HL-60/S4 (cell line): Measurements from ENCODE around the gene SGCE.

Source experiments
- in situ Hi-C: fragments of 300-500 bp; cut with MboI; formaldehyde crosslinking; loops from 2 replicates; pipeline ENCODE4 v1.14.3; 2022; ENCODE audit warnings: low sequenced_read_pairs

The SGCE gene

DNA sequence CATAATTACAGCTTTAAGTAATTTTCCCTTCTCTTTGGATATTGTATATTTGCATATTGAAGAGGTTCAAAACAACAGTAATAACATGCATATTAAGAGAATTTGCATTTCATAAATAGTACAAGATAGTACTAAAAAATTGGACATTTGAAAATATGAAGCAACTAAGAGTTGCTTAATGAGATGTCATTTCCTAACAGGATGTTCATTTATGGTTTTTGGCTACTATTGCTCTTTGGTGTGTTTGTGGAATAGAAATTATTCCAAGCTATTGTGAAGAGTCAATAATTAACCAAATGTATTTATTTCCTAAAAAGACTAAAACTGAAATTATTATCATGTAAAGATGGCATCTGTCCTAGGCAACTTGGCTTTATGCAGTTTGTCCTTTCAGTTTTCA, 4.1 kb upstream of the SGCE start:
- in situ Hi-C loops, result no loop called here

DNA sequence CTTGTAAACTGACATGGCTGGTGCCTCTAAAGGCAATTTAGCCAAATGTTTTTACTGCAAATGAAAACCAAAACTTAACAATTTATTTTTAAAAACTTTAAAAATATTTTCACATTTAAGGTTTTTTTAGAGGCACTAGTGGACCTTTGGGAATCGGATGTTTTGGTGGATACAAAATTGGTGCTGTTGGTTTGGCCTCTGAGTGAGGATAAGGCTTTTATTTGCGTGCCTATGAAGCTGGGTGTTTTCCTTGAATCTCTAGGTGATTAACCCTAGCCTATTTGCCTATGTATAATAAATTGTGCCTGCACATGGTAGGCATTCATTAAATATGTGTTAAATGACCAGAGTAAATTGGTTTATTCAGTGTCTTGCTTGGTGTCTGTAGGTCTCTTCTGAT, 2.9 kb upstream of the SGCE start:
- in situ Hi-C loops, result no loop called here

DNA sequence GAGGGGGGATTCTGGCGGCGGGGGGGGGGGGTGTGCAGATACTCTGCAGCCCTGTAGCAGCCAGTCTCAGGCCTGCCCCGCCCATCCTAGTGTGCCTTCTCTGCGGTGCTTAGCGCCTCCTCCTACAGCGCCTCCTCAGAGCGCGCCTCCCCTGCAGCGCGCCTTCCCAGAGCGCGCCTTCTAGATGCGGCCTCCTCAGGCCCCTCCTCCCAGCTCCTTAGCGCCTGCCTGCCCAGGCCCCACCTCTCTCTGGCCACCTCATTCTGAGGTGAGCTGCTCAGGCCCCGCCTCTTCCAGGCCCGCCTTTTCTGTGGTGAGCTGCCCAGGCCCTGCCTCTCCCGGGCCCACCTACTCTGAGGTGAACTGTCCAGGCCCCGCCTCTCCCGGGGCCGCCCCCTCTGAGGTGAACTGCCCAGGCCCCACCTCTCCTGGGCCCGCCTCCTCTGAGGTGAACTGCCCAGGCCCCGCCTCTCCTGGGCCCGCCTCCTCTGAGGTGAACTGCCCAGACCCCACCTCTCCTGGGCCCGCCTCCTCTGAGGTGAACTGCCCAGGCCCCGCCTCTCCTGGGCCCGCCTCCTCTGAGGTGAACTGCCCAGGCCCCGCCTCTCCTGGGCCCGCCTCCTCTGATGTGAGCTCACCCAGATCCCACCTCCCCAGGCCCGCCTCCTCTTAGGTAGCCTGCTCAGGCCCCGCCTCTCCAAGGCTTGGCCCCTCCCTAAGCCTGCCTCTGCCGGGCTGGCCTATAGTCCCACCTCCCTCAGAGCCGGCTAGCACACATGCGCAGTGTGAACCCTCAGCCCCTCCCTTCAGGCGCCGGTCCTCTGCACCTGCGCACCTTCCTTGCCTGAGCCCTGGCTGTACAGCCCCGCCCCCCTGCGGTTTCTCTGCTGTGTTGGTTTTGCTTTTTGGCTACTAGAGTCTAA, 2.1 kb upstream of the SGCE start:
- in situ Hi-C loops, result no loop called here

DNA sequence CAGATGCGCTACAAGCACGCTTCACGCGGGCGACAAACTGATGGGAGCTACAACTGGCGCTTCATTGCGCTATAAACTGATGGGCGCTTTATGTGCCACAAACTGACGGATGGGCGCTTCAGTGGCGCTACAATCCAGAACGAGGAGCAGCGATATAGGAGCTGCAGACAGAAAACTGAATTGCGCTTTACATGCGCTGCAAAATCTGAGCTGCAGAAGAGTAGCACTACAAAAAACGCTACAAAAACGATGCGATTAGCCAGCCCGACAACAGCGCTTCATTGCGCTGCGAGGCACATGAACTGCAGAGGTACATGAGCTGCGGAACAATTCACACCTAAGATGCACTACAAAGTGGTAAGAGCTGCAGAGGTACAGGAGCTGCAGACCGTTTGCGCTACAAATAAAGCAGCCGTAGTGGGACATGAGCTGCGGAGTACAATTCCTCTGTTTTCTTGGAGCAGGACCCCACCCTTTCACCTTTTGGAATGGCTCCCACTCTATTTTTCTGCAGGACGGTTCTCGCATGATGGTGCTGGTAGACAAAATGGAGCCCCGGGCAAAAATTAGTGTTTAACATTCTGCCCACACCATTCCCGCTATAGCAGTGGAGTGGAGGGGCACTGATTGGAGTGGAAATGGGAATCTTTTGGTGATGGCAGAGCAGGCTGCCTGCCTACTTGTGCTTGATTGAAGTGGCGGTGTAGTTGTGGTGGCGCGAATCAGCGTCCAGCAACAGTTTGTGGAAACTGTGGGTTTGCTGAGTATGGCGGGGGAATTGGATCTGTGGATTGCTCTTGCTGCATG, 1.2 kb upstream of the SGCE start:
- in situ Hi-C loops, result no loop called here

DNA sequence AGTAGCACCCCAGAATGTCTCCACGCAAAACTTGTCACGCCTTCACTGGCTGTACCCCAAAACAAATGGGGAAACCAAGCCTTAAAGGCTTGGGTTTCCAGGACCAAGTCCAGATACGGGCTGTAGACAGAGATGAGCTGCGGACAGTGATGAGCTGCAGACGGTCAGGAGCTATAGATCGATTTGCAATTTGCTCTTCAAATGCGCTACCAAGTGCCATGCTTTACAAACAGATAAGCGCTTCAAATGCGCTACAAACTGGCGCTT, 658 bp upstream of the SGCE start:
- in situ Hi-C loops, result no loop called here

DNA sequence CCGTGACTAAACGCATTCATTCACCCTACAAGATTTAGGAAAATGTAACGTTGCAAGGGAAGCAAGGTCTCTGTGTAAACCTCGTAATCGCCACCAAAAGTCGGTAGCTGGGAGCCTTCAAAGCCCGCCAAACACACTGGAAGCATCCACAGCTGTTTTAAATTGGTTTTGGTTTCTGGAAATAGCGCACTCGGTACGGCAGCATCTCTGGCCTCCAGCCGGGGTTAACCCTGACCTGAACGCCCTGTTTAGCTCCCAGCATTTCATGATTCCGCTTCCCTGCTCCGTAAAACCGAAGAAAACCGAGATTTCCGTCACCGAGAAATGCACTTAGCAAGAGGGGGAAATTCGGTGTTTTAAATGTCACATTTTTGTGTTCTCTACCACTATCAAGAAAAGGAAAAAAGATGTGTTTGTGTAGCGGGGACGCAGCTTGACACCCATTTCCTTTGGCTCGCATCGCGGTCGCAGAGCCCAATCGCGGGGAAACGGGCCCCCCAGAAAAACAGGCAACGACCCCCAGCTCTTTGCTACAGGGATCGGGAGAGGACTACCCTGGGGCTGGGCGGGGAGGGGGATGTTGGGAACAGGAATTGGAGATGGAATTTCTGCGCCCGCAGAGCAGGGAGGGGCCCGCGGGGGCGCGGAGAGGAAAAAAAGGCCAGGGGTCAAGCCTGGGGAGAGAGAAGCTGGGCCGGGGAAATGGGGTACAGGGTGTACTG, 646 bp downstream of the SGCE start:
- in situ Hi-C loops, result no loop called here

DNA sequence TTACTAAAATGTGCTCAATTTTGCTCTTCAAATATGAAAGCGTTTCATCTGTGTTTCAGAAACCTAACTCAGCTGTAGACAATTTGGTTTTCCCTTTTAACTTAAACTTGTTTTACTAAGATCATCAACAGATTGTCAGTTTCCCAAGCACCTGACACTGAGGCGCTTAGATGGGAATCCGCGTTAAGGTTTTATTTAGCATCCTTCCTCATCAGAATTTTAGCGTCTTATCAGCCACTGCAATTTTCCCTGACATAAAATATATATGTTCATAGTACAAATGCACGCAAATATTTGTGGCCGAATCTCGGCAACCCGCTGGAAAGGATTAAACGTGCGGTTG, 1.2 kb downstream of the SGCE start:
- in situ Hi-C loops, result no loop called here

DNA sequence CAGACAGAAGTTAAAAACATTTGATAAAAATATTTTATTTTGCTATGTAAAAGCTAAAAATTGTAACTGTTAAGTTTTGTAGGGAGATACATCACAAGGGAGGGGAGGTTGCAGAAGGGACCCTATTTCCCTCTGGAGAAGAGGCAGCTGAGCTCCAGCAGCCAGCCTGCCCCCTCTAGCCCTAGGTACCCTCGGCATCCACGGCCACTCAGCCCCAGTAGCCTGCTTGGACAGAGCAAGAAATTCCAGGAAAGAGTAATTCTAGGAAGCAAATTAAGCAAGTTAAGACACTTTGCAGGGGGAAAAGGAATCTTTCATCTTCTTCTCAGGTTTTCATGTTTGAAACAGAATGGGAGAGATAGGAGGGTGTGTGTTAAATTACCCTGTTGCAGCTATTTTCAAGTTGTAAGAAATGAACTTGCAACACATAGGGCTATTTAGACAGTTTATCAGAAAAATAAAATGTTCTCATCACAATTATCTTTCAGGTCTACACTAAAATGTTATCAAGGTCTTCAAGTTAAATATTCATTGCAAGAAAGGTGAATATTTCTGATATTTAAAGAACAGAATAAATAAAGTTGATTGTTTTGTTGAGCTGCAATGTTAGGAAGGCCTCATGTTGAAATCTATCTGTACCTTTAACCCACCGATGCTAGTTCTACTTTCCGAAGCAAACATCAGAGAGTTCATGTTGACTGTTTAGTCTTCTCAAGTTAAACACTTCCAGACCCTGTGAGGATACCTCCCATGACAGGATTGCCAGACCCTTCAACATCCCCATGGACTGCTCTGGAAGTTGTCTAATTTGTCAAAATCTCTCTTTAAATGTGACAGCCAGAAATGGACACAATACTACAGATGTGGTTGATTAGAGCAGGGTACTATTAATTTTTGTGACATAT, 5.5 kb downstream of the SGCE start:
- in situ Hi-C loops, result no loop called here

DNA sequence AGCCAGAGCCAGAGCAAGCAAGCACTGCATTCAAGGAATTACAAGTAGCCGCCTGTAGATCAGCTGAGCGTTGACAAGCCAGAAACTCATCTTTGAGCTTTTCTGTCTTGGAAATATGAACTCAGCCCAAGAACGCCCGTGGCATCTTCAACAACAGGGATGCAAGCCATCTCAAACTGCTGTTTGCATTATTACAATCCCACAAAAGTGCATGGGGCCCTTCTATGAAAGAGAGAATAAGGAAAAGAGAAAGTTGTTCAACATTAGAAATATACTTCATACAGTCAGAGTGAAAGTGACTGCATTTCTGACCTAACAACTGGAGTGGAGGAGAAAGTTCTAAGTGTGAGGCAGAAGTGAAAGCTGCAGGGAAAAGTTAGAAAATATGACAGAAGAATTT, 6.5 kb downstream of the SGCE start:
- in situ Hi-C loops, result no loop called here

DNA sequence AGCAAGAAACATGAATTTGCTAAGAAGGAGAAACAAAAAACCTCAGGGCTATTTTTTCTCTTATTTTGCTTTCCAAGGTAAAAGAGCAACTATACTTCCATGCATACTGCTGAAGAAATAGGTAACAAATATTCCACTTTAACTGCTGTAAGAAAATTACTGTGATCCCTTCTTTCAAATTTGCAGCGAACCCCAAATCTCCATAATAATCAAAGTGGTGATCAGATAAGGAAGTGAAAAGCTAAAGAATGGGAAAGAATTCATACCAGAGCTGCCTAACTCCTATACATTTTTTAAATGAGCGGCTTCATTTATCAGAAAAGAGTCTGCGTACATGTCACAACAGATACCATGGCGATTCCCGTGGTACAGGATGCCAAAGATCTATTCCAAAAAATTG, 7.2 kb downstream of the SGCE start:
- in situ Hi-C loops, result no loop called here

DNA sequence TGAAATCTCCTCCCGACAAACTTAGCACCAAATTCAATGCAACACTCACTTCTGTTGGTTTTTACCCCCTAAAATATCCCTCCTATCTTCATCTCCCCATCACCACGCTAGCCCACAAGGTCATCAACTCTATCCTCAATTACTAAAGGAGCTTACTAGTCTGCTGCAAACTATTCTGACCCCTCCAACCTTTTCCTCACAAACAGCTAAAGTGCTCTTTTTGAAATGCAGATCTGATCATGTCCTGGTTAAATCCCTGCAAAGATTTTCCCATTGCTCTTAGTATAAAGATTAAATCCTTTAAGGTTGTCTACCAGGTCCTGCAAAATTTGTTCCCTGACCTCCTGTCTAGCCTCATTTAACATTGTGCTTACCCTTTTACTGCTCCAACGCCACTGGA, 8.6 kb downstream of the SGCE start:
- in situ Hi-C loops, result no loop called here

DNA sequence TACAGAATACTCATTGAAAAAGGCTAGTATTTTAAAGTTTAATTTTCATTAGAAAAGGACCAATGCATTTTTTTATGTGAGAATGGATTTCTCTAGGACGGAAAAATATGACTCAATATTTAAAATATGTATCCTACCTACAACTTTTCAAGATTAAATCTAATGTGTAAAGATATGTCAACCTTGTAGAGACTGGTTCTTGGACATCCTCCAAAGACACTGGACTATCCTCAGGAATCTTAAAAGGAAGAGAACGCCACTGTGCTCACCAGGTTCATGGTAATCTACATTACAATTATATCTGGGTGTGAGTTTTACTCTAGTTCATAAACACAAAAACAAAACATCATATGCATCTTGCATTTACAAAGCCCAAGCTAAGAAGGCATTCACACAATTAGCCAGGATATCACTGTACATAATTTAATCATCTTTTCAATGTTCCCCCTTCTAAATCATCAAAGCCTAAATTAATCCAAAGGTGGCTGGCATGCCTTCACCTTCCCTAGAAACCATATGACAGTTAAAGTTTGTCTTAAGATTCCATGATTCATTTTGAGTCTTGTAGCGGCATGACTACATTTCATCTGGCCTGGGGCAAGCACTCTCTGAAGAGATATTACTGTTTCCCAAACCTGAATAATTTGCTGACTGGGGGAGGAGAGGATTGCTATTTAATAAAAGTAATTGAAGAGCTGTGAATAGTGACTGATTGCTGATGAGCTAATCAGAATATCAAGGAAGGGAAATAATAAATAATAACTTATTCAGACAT, 12.0 kb downstream of the SGCE start:
- in situ Hi-C loops, result no loop called here

DNA sequence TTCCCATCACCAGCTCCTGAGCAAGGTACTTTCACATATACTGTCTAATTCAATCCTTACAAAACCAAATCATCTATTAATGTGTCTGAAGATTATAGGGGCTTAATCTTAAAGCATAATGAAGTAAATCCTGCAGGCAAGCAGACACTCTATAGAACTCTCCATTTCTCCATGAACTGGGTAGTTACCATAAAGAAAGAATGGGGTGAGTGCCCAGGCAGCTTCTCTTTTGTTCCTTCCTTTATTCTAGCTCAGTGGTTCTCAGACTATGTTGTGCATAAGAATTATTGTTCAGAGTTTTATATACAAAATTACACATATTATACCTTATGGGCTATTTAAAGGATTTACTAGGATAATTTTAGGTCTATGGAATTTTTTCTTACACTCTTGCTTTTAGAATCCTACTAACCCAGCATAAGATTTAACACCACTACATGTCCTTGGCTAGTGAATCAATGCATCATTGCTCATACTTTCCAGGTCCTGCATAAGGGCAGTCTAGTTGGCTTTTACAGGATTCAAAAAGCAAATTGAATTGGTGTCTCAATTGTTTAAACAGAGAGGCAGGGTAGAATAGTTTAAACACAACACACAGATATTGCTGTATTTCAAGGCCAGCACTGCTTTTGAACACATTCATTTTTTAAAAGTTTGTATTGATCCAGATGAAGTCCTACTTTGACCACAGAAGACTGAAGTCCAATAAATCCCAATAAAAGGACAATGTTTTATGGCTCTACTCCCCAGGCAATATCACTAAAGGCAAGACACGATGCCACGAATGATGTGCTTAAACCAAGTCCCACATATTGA, 12.9 kb downstream of the SGCE start:
- in situ Hi-C loops, result no loop called here

DNA sequence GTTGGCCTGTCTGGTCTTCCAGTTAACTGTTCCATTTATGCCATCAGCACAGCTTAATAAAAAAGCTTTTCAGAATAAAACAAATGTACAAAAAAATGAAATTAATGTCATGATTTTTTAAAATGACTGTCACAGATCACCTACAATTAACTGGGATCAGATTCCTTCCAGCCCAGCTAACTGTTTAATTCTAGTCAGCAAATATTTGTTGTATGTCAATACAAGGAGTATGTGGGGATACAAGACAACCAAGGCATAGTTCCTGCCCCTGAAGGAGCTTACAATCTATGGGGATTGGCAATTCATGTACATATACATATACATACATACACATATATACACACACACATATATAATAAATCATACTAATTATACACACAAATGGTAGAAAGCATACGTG, 16.5 kb downstream of the SGCE start:
- in situ Hi-C loops, result no loop called here

DNA sequence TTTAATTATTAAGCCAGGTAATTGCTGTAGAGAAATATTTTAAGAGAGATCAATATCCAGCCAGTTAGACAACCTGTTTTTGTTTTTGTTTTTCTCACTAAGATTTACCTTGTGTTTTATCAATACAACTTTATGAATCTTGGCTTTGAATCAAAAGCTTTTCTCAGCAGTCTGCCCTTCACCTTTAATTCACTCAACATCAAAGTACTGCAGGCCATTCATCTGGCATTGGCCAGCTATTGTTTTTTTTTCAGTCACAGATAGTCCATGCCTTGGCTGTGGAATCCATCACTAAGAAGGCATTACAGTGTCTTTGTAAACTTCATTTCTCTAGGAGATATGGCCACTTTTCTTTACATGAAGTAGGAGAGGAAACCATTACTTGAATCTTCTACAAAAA, 20.2 kb downstream of the SGCE start:
- in situ Hi-C loops, result no loop called here

DNA sequence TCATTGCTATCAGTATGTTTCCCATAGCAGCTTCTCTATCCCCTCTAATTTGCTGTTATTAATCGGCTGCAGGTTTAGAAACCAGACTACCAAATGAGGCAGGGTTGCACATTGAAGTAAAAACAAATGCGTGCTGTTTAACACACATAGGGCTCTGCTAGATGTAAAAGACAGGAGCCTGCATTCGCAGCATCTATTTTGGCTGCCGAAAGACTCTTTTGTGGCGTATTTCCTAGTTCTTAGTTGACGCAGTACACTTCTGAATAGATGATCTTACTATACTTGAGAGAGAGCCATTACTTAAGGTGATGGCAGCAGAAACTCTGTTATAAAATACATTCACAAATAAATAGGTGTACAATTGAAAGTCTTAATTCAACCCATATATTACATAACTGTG, 21.4 kb downstream of the SGCE start:
- in situ Hi-C loops, result no loop called here

DNA sequence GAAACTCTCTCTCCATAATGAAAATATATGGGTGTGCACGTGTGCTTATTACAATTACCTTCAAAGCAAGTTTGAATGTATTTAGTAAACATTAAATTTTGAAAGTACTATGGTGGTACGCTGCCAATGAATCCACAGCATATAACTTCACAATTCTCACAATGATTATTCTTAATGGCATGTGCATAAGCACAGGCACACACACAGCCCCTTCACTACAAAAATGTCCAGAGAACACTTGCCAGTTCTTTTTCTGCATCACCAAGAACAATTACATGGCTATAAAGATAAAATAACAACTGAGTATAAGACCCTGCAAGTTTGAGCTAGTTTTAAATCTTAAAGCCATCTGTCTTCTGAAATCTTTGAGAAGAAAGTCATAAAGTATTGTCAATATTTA, 22.2 kb downstream of the SGCE start:
- in situ Hi-C loops, result no loop called here

DNA sequence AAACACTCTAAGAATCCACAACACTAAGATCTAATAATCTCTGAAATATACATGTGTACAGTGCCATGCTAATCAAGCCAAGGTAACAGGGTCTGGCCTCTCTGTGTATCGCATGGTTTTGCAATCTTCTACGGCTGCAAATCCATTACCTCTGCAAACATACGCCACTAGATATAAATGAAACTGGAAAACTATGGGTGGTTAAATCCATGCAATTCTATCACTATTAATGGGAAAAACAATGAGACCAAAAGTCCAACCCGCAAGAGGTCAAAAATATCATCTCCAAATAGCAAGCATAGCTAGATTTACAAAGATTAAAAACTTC, 23.0 kb downstream of the SGCE start:
- in situ Hi-C loops, result no loop called here

DNA sequence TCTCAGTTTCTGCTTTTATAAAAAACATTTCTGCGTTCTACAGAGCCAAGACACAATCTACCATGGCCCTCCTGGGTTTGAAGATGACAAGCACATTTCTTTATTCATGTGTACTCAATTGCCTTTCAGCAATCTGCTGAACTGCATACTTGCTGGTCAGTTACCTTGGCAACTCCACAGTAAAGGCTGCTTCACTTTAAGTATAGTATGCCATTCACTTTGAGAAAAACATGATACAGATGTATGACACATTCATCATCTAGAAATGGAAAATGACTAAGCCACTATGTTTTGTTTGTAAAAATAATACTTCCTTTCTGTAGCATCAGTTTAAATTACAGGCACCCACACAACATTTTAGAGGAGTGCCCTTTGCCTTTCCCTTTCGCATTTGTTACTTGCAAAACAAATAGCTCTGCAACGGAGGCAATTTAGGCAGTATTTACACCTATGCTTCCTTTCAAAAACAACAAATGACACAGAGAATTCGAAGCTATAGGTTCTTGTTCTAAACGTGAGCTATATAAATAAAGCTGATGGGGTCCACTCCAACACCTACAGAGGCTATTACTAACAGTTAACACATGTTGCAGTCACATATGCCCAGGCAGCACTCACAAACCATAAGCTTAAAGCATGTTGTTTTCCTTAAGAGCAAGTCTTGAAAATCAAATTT, 23.5 kb downstream of the SGCE start:
- in situ Hi-C loops, result no loop called here
